Glutamatergic neuron (in vitro differentiated cells): ENCODE data around the gene KTN1. TPM values are rescaled to one million over a fixed set of nuclear protein-coding genes. Genes with fewer than 3 reads are reported as not detected.
A peak's percentile ranks its signal among the peaks of the same experiment; 100 is the strongest.

Experiments
- DNase-seq: peaks from one replicate; pipeline ENCODE4 v3.0.0; 2022
- H3K27ac Mint-ChIP-seq: one replicate; pipeline ENCODE4 v1.8.0; 2020; ENCODE audit warnings: mild to moderate bottlenecking, mixed read lengths, inconsistent platforms; ENCODE audit not compliant: unreplicated experiment
- H3K27me3 Mint-ChIP-seq: one replicate; pipeline ENCODE4 v1.8.0; 2020; ENCODE audit warnings: mild to moderate bottlenecking, moderate library complexity, mixed read lengths, inconsistent platforms; ENCODE audit not compliant: unreplicated experiment
- H3K36me3 Mint-ChIP-seq: one replicate; pipeline ENCODE4 v1.8.0; 2020; ENCODE audit warnings: mild to moderate bottlenecking, mixed read lengths, inconsistent platforms; ENCODE audit not compliant: unreplicated experiment
- H3K4me1 Mint-ChIP-seq: one replicate; pipeline ENCODE4 v1.8.0; 2020; ENCODE audit warnings: mild to moderate bottlenecking, low read depth, mixed read lengths, inconsistent platforms; ENCODE audit not compliant: unreplicated experiment
- H3K4me3 Mint-ChIP-seq: one replicate; pipeline ENCODE4 v1.8.0; 2020; ENCODE audit warnings: mild to moderate bottlenecking, mixed read lengths, inconsistent platforms; ENCODE audit not compliant: unreplicated experiment
- H3K9me3 Mint-ChIP-seq: one replicate; pipeline ENCODE4 v1.8.0; 2020; ENCODE audit warnings: mild to moderate bottlenecking, moderate library complexity, mixed read lengths, inconsistent platforms; ENCODE audit not compliant: unreplicated experiment
- long read RNA-seq: library from polyadenylated mRNA; unstranded; transcript quantifications from one replicate; pipeline ENCODE4 v2.0.0, GENCODE V29; 2020; ENCODE audit not compliant: unreplicated experiment
- total RNA-seq: library from RNA; stranded (reverse); fragmentation: NEBNext Ultra II Directional; extraction: Animal tissue kit (Norgen Biotek cat#: 25700); gene quantifications from one replicate; pipeline ENCODE4 v1.2.1, GENCODE V29; 2021; ENCODE audit not compliant: unreplicated experiment
- TF ChIP-seq, protein P1 (sequence below): fragments of 200-600 bp; sonication (generic); IDR thresholded peaks from one replicate; pipeline ENCODE4 v1.5.0; 2021; ENCODE audit not compliant: partially characterized antibody, unreplicated experiment

Gene KTN1, protein sequence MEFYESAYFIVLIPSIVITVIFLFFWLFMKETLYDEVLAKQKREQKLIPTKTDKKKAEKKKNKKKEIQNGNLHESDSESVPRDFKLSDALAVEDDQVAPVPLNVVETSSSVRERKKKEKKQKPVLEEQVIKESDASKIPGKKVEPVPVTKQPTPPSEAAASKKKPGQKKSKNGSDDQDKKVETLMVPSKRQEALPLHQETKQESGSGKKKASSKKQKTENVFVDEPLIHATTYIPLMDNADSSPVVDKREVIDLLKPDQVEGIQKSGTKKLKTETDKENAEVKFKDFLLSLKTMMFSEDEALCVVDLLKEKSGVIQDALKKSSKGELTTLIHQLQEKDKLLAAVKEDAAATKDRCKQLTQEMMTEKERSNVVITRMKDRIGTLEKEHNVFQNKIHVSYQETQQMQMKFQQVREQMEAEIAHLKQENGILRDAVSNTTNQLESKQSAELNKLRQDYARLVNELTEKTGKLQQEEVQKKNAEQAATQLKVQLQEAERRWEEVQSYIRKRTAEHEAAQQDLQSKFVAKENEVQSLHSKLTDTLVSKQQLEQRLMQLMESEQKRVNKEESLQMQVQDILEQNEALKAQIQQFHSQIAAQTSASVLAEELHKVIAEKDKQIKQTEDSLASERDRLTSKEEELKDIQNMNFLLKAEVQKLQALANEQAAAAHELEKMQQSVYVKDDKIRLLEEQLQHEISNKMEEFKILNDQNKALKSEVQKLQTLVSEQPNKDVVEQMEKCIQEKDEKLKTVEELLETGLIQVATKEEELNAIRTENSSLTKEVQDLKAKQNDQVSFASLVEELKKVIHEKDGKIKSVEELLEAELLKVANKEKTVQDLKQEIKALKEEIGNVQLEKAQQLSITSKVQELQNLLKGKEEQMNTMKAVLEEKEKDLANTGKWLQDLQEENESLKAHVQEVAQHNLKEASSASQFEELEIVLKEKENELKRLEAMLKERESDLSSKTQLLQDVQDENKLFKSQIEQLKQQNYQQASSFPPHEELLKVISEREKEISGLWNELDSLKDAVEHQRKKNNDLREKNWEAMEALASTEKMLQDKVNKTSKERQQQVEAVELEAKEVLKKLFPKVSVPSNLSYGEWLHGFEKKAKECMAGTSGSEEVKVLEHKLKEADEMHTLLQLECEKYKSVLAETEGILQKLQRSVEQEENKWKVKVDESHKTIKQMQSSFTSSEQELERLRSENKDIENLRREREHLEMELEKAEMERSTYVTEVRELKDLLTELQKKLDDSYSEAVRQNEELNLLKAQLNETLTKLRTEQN (N-terminal part only)
- total RNA-seq, result 108 TPM
- long read RNA-seq, partial matches to known transcripts, result 22 of 26 reads
- long read RNA-seq, other reads (novel, unspliced or antisense), result 4 of 26 reads

- H3K27me3 Mint-ChIP-seq, result peaks cover 8% of the 10 kb centered on the region
- H3K4me1 Mint-ChIP-seq, result peaks cover 13% of the 10 kb centered on the region
- H3K4me3 Mint-ChIP-seq, result peak within 1 kb of the TSS; percentile 94
- H3K27ac Mint-ChIP-seq, result peak within 1 kb of the TSS; percentile 75
- DNase-seq, result peak; percentile 84
- no peaks in the 10 kb centered on the region for H3K36me3 Mint-ChIP-seq
- peaks cover 11% of the 10 kb centered on the region for H3K9me3 Mint-ChIP-seq
- TF ChIP-seq, protein P1, sequence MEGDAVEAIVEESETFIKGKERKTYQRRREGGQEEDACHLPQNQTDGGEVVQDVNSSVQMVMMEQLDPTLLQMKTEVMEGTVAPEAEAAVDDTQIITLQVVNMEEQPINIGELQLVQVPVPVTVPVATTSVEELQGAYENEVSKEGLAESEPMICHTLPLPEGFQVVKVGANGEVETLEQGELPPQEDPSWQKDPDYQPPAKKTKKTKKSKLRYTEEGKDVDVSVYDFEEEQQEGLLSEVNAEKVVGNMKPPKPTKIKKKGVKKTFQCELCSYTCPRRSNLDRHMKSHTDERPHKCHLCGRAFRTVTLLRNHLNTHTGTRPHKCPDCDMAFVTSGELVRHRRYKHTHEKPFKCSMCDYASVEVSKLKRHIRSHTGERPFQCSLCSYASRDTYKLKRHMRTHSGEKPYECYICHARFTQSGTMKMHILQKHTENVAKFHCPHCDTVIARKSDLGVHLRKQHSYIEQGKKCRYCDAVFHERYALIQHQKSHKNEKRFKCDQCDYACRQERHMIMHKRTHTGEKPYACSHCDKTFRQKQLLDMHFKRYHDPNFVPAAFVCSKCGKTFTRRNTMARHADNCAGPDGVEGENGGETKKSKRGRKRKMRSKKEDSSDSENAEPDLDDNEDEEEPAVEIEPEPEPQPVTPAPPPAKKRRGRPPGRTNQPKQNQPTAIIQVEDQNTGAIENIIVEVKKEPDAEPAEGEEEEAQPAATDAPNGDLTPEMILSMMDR, result no peak
These were observed at the start of gene KTN1 for GRCh38 chr14:55579724-55580469. TSS of gene KTN1 (plus strand) at chr14:55580207. CDS start at chr14:55612049, 31,842 bp downstream.

- Mint-ChIP-seq H3K36me3 (no peaks in the 10 kb centered on the region), H3K27me3 (peaks cover 9% of the 10 kb centered on the region), H3K4me1 (peaks cover 15% of the 10 kb centered on the region), H3K4me3 (no peak overlapping the region), H3K27ac (no peak overlapping the region), H3K9me3 (peaks cover 6% of the 10 kb centered on the region)
- no peak for DNase-seq
- TF ChIP-seq, protein P1, result no peak
These were observed 49.5 kb upstream of the KTN1 start for GRCh38 chr14:55530464-55530863.

- Mint-ChIP-seq H3K27me3 (peaks cover 9% of the 10 kb centered on the region), H3K9me3 (peaks cover 6% of the 10 kb centered on the region), H3K4me1 (peaks cover 15% of the 10 kb centered on the region), H3K36me3 (peaks cover 8% of the 10 kb centered on the region), H3K4me3 (no peak overlapping the region), H3K27ac (peak overlapping the region; percentile 69)
- DNase-seq, result peak; percentile 39
- TF ChIP-seq, protein P1, result peak; percentile 58
These were observed 47.2 kb upstream of the KTN1 start for GRCh38 chr14:55532645-55533344.

GRCh38 chr14:55533960-55534359 lies 46.0 kb upstream of the KTN1 start:
- no peak for DNase-seq
- peaks cover 15% of the 10 kb centered on the region for H3K4me1 Mint-ChIP-seq
- TF ChIP-seq, protein P1, result no peak
- H3K36me3 Mint-ChIP-seq, result peaks cover 8% of the 10 kb centered on the region
- peaks cover 6% of the 10 kb centered on the region for H3K9me3 Mint-ChIP-seq
- H3K27me3 Mint-ChIP-seq, result peaks cover 9% of the 10 kb centered on the region
- H3K4me3 Mint-ChIP-seq, result no peak overlapping the region
- H3K27ac Mint-ChIP-seq, result peak overlapping the region; percentile 7
